ENCODE measurements around the gene CEMIP. TPM values are rescaled to one million over a fixed set of nuclear protein-coding genes. Genes with fewer than 3 reads are reported as not detected.

The CEMIP gene
- total and polyA plus RNA-seq, 8 donors: 12.4 to 31.8 (median 27.4) TPM

DNA sequence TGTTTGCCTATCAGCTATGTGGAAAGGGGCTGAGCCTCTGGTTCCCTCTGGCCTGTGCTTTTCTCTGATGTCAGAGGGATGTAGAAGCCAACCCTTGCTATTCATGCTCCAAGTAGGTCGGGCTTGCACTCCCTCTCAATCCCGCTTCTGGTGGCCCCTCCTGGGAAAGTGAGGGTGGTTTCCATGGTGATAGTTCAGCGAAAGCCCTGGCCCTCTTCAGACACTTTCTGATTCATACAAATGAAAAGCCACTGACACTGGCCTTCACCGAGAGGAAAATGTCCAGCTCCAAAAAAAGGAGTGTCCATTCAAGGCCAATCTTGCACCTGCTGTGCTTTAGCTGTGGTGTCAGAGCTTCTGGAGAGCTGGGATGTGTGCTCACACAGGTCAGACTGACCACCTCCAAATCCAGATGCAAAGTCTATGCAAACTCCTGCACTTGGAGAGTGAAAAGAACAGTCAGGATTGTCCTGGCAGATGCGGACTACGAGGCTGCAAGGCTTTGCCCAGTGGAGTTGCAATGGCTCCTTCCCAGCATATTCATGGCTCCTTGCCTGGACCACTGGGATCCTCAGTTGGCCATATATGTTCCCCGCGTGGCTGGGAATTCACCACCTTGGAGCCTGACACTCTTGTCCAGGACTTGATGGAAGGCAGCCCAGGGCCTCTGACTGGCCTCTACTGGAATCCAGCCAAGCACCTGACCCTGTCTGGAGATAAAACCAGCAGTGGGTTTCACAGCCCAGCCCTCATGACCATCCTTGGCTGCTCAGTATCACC, 96.6 kb downstream of the CEMIP start:
- H3K4me3 ChIP-seq: no peak overlapping the region
- H3K36me3 ChIP-seq: peaks cover 0 to 7% of the 10 kb centered on the region in 2 donors
- DNase-seq (no peak), ATAC-seq (peak; percentile 34)
- no peaks in the 10 kb centered on the region for H3K4me1 ChIP-seq
- TF ChIP-seq, protein P1, sequence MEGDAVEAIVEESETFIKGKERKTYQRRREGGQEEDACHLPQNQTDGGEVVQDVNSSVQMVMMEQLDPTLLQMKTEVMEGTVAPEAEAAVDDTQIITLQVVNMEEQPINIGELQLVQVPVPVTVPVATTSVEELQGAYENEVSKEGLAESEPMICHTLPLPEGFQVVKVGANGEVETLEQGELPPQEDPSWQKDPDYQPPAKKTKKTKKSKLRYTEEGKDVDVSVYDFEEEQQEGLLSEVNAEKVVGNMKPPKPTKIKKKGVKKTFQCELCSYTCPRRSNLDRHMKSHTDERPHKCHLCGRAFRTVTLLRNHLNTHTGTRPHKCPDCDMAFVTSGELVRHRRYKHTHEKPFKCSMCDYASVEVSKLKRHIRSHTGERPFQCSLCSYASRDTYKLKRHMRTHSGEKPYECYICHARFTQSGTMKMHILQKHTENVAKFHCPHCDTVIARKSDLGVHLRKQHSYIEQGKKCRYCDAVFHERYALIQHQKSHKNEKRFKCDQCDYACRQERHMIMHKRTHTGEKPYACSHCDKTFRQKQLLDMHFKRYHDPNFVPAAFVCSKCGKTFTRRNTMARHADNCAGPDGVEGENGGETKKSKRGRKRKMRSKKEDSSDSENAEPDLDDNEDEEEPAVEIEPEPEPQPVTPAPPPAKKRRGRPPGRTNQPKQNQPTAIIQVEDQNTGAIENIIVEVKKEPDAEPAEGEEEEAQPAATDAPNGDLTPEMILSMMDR (IDR thresholded peaks at IDR 0.05): no peak
- H3K9me3 ChIP-seq: no peaks in the 10 kb centered on the region
- intact Hi-C loops (cut with DNase I): no loop called here
- H3K27ac ChIP-seq: no peak overlapping the region
- H3K27me3 ChIP-seq: no peaks in the 10 kb centered on the region

DNA sequence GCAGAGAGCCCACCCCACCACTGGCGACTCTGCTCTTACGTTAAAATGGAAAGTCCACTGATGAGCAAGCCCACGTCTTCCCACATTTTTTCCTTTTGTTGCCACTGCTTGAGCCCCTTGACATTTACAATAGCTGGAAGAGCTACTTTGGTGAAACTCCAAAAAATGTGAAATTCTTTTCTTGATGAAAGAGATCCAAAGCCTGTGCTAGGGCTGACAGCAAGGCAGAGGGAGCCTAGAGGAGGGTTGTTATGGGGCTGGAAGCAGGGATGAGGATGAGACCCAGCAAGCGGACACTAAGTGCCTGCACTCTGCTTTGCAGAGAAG, 97.1 kb downstream of the CEMIP start:
- Histone ChIP-seq H3K27ac (no peak overlapping the region), H3K4me1 (no peaks in the 10 kb centered on the region), H3K9me3 (no peaks in the 10 kb centered on the region), H3K27me3 (no peaks in the 10 kb centered on the region), H3K4me3 (no peak overlapping the region), H3K36me3 (peaks cover 0 to 7% of the 10 kb centered on the region in 2 donors)
- intact Hi-C loops (cut with DNase I): no loop called here
- no peak for DNase-seq
- no peak for ATAC-seq
- TF ChIP-seq, protein P1 (IDR thresholded peaks at IDR 0.05): no peak

DNA sequence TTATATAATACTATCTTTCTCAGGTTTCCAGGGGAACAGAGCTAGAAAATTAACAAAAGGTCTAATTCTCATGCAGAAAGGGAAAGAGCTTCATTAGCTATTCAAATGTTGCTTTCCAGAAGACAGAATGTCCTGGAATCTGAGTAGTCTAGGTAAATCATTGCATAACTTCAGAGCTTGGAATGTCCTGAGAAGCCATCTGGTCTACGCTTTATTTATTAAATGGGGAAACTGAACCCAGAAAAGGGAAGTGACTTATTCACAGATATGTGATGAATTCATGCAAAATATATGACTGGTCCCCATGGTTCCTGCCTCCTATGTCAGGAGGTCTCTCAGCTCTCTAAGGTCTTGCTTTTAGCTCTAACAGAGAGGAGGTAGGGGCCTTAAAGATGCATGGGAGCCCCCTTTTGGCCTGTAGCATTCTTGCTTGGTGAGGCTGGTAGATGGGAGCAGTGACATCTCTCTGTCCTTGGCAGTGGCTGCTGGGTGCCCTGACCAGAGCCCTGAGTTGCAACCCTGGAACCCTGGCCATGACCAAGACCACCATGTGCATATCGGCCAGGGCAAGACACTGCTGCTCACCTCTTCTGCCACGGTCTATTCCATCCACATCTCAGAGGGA, 99.2 kb downstream of the CEMIP start:
- TF ChIP-seq, protein P1 (IDR thresholded peaks at IDR 0.05): no peak
- H3K27me3 ChIP-seq: no peaks in the 10 kb centered on the region
- H3K9me3 ChIP-seq: no peaks in the 10 kb centered on the region
- ATAC-seq (no peak), DNase-seq (no peak)
- H3K27ac ChIP-seq: no peak overlapping the region
- H3K36me3 ChIP-seq: peaks cover 0 to 7% of the 10 kb centered on the region in 2 donors
- H3K4me1 ChIP-seq: no peaks in the 10 kb centered on the region
- no peak overlapping the region for H3K4me3 ChIP-seq
- intact Hi-C loops (cut with DNase I): no loop called here

DNA sequence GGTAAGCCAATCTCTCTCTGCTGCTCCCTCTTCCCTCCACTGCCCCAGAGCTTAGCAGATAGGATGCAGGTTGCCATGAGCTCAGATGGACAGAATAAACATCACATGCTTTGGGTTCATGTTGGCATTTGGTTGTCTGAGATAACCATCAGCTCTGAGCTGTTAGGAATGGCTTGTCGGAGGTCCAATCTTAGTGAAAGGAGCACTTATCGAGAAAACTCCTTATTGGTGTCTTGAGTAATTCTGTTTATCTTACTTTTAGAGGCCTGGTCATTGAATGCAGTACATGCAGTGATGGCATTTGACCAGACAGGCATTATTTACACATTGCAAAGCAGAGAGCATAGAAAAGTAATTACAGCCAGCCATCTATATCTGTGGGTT, 99.7 kb downstream of the CEMIP start:
- H3K27ac ChIP-seq: no peak overlapping the region
- no peaks in the 10 kb centered on the region for H3K27me3 ChIP-seq
- H3K4me1 ChIP-seq: no peaks in the 10 kb centered on the region
- TF ChIP-seq, protein P1 (IDR thresholded peaks at IDR 0.05): no peak
- no peak for DNase-seq
- no peaks in the 10 kb centered on the region for H3K9me3 ChIP-seq
- peaks cover 0 to 7% of the 10 kb centered on the region in 2 donors for H3K36me3 ChIP-seq
- no peak for ATAC-seq
- H3K4me3 ChIP-seq: no peak overlapping the region
- intact Hi-C loops (cut with DNase I): no loop called here

DNA sequence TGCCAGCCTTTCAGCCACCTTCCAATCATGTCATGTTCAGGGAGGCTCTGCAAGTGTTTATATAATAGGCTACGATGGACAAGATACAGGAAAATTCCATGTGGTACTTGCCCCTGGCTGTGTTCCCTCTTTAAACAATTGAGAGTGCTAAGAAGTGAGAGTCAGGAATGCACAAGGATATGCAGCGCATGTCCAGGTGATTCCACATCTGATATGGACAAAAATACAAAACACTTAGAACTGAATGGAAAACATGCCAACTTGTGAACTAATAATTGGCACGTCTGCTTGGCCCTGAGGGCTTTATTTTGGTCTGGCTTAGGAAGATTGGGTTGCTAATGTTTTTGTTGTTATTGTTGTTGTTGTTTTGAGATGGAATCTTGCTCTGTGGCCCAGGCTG, 100.9 kb downstream of the CEMIP start:
- DNase-seq (no peak), ATAC-seq (no peak)
- intact Hi-C loops (cut with DNase I): no loop called here
- Histone ChIP-seq H3K27ac (no peak overlapping the region), H3K4me3 (no peak overlapping the region), H3K36me3 (peaks cover 0 to 7% of the 10 kb centered on the region in 2 donors), H3K27me3 (no peaks in the 10 kb centered on the region), H3K4me1 (no peaks in the 10 kb centered on the region), H3K9me3 (no peaks in the 10 kb centered on the region)
- TF ChIP-seq, protein P1 (IDR thresholded peaks at IDR 0.05): no peak

Data from left lung (tissue), 10 donors.